ENCODE results near the gene TPPP.
"Not testable (repeated sequence)": the region's sequence is repeated elsewhere in the genome, so short reads cannot be mapped to it uniquely, and the experiment has no call there.

DNA sequence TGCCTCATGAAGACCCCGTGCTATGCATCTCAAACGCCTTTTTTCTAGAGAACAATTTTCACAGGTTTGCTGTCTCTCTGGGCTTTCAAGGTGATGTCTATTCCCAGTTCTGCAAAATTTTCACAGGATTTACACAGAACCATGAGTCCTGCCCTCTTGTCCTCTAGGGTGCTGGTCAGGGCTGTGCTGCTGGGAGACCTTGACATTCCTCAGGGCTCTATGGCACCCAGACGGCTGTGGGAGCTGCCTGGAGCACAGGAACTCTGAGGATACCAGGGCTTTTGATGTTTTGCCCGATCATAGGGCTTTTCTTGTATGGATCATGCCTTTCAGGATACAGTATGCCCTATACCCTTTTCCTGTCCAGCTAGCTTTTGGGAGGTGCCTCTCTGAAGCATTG lies 22.5 kb upstream of the TPPP start:
- TF ChIP-seq, protein P1, sequence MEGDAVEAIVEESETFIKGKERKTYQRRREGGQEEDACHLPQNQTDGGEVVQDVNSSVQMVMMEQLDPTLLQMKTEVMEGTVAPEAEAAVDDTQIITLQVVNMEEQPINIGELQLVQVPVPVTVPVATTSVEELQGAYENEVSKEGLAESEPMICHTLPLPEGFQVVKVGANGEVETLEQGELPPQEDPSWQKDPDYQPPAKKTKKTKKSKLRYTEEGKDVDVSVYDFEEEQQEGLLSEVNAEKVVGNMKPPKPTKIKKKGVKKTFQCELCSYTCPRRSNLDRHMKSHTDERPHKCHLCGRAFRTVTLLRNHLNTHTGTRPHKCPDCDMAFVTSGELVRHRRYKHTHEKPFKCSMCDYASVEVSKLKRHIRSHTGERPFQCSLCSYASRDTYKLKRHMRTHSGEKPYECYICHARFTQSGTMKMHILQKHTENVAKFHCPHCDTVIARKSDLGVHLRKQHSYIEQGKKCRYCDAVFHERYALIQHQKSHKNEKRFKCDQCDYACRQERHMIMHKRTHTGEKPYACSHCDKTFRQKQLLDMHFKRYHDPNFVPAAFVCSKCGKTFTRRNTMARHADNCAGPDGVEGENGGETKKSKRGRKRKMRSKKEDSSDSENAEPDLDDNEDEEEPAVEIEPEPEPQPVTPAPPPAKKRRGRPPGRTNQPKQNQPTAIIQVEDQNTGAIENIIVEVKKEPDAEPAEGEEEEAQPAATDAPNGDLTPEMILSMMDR (IDR thresholded peaks at IDR 0.05; ENCODE audit: low read depth, low read length): not testable (repeated sequence)
- TF ChIP-seq MYC (IDR thresholded peaks at IDR 0.05; ENCODE audit: low read depth, low read length): not testable (repeated sequence)
